ENCODE measurements around the gene TRPM3. TPM values are rescaled to one million over a fixed set of nuclear protein-coding genes. Genes with fewer than 3 reads are reported as not detected.

The TRPM3 gene
- total RNA-seq, 4 donors from 2014 or later: 0.27 to 1.2 (median 0.47) TPM; not detected in 1

DNA sequence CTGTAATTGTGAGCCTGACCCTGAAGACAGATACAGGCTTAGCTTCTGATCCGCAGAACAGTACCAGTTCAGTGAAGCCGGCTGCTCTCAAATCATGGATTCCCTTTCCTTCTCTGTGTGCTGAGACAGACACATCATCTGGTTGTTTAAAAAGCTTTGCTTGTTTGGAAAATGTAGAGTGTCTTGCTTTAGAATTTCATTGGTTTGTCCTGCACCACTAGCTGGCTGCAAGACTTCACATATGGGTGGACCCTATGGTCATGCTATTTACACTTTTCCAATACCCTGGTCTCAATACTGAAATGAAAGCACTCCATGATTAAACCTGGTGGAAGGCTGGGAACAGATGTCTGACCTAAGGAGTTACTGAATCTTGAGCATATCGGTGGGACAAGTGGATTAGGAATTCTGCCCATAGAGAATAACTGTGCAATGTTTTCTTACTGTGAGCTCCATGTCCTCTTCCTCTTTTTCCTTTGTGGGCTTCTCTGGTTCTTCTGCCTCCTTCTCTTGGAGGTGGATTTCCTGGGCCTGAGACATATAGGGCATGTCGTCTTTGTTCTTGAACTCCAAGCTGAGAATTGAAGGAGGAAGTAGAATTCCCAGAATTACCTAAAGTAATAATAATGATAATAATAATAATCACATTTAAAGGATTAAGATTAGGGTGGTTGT lies 505.8 kb downstream of the TRPM3 start:
- H3K27ac ChIP-seq: peak overlapping the region in 1 of 4 donors; percentile 11
- H3K4me1 ChIP-seq: peaks cover 0 to 34% (median 3%) of the 10 kb centered on the region in 3 donors
- H3K36me3 ChIP-seq: no peaks in the 10 kb centered on the region
- H3K27me3 ChIP-seq: no peaks in the 10 kb centered on the region
- no peaks in the 10 kb centered on the region for H3K9me3 ChIP-seq
- H3K4me3 ChIP-seq: no peak overlapping the region
- 48 to 61% methylated on average over 2 to 4 of the region's 4 CpGs for WGBS, 2 donors (ENCODE audit: low coverage in 1 of 2)
- TF ChIP-seq EP300 (IDR thresholded peaks at IDR 0.05): no peak
- TF ChIP-seq POLR2A (IDR thresholded peaks at IDR 0.05): no peak
- TF ChIP-seq, protein P1, sequence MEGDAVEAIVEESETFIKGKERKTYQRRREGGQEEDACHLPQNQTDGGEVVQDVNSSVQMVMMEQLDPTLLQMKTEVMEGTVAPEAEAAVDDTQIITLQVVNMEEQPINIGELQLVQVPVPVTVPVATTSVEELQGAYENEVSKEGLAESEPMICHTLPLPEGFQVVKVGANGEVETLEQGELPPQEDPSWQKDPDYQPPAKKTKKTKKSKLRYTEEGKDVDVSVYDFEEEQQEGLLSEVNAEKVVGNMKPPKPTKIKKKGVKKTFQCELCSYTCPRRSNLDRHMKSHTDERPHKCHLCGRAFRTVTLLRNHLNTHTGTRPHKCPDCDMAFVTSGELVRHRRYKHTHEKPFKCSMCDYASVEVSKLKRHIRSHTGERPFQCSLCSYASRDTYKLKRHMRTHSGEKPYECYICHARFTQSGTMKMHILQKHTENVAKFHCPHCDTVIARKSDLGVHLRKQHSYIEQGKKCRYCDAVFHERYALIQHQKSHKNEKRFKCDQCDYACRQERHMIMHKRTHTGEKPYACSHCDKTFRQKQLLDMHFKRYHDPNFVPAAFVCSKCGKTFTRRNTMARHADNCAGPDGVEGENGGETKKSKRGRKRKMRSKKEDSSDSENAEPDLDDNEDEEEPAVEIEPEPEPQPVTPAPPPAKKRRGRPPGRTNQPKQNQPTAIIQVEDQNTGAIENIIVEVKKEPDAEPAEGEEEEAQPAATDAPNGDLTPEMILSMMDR (IDR thresholded peaks at IDR 0.05): no peak
- no peak for TF ChIP-seq POLR2AphosphoS5 (IDR thresholded peaks at IDR 0.05)
- no peak for ATAC-seq

DNA sequence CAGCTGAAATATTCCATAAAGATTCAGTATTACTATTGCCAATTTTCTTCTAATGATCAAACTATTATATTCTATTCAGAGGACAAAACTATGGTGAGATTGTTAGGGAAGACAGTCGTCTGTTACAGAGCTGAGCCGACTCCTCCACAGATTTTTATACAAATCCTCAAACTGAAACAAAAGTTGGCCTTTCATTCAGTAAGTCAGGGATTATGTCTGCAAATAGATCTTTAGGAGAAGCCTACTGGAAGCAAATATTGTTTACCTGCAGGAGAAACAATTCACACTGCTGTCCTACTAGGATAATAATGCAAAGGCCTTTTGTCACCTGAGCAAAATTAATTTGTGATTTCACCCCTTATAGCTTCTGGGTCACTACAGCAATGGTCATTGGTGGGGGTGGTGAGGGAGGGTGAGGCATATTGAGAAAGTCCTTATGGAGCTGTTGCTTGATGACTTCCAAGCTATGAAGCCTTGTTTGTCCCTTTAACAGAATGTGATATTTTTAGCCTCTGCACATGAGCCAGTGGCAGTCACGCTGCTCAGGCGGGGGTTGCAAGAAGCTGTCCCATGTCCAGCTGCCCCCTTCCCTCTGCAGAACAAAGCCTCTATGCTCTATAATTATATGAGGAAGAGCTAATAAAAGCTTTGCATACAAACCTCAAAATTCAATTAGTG lies 506.5 kb downstream of the TRPM3 start:
- no peaks in the 10 kb centered on the region for H3K27me3 ChIP-seq
- TF ChIP-seq, protein P1 (IDR thresholded peaks at IDR 0.05): no peak
- TF ChIP-seq POLR2AphosphoS5 (IDR thresholded peaks at IDR 0.05) (no peak), EP300 (IDR thresholded peaks at IDR 0.05) (no peak), POLR2A (IDR thresholded peaks at IDR 0.05) (no peak)
- peaks cover 0 to 35% (median 3%) of the 10 kb centered on the region in 3 donors for H3K4me1 ChIP-seq
- H3K4me3 ChIP-seq: no peak overlapping the region
- peak; percentile 25 for ATAC-seq
- H3K9me3 ChIP-seq: no peaks in the 10 kb centered on the region
- peak overlapping the region in 1 of 4 donors; percentile 22 for H3K27ac ChIP-seq
- no peaks in the 10 kb centered on the region for H3K36me3 ChIP-seq
- WGBS, 2 donors (ENCODE audit: low coverage in 1 of 2): 10 to 31% methylated on average over 3 to 4 of the region's 4 CpGs

DNA sequence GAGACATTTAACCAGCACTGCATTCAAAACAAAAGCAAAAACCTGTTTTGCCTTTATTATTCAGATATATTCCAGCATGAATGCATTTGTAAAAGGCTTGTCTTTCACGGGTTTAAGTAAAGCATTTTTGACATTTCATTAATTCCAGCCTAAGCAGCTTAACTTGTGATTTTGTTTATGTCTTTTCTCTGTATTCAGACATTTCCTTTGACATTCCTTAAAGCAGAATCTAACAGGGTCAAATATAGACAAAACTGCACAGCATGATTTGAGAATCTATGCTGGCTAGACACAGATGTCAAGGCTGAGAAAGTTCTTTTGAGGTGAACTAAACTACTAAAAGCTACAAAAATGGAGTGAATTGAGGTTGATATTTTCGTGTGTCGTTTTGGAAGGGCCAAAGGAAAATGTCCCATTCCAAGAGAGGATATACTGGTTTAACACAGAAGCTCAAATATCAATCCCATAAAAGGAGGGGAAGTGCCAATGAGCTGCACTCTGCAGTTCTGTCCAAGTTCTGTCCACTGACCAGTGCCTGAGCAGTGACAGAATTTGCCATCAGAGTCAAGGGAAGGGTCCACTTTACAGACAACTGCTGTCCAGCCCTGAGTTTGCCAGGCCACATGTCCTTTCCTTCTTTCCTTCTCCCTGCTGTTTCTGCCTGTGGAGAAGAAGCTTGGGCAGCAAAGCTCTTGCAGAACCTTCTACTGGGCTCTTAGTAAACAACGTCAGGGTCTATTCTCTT lies 508.2 kb downstream of the TRPM3 start:
- no peaks in the 10 kb centered on the region for H3K36me3 ChIP-seq
- TF ChIP-seq, protein P1 (IDR thresholded peaks at IDR 0.05): no peak
- TF ChIP-seq EP300 (IDR thresholded peaks at IDR 0.05) (no peak), POLR2AphosphoS5 (IDR thresholded peaks at IDR 0.05) (no peak), POLR2A (IDR thresholded peaks at IDR 0.05) (no peak)
- H3K27me3 ChIP-seq: no peaks in the 10 kb centered on the region
- peaks cover 3 to 44% (median 5%) of the 10 kb centered on the region in 3 donors for H3K4me1 ChIP-seq
- no peak overlapping the region for H3K4me3 ChIP-seq
- H3K27ac ChIP-seq: peak overlapping the region in 1 of 4 donors; percentile 31
- 24 to 39% methylated on average over 3 to 4 of the region's 4 CpGs for WGBS, 2 donors (ENCODE audit: low coverage in 1 of 2)
- ATAC-seq: no peak
- H3K9me3 ChIP-seq: no peaks in the 10 kb centered on the region

DNA sequence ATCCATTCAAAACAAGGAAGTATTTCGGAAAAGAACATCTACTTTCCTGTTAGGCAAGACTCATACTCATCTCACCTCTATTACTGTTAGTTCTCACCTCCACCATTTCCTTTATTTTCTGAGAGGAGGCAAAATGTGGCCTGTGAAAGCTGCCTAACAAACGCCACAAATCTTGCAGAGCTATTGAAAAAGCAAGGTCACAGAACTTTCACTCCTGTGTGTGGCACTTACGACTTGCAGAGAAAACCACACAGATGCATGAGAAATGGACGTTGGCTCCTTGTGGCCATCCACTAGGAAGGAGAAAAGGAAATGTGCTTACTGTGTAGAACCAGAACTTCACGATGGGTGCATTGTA lies 511.2 kb downstream of the TRPM3 start:
- 90 to 93% methylated on average over 3 to 5 of the region's 5 CpGs for whole genome bisulfite sequencing, 2 donors (ENCODE audit: low coverage in 1 of 2)
- Histone ChIP-seq H3K9me3 (no peaks in the 10 kb centered on the region), H3K27ac (no peak overlapping the region), H3K4me1 (peaks cover under 1 to 34% (median 5%) of the 10 kb centered on the region in 3 donors), H3K36me3 (no peaks in the 10 kb centered on the region), H3K27me3 (no peaks in the 10 kb centered on the region), H3K4me3 (no peak overlapping the region)
- no peak for TF ChIP-seq EP300 (IDR thresholded peaks at IDR 0.05)
- no peak for TF ChIP-seq POLR2AphosphoS5 (IDR thresholded peaks at IDR 0.05)
- ATAC-seq: no peak

DNA sequence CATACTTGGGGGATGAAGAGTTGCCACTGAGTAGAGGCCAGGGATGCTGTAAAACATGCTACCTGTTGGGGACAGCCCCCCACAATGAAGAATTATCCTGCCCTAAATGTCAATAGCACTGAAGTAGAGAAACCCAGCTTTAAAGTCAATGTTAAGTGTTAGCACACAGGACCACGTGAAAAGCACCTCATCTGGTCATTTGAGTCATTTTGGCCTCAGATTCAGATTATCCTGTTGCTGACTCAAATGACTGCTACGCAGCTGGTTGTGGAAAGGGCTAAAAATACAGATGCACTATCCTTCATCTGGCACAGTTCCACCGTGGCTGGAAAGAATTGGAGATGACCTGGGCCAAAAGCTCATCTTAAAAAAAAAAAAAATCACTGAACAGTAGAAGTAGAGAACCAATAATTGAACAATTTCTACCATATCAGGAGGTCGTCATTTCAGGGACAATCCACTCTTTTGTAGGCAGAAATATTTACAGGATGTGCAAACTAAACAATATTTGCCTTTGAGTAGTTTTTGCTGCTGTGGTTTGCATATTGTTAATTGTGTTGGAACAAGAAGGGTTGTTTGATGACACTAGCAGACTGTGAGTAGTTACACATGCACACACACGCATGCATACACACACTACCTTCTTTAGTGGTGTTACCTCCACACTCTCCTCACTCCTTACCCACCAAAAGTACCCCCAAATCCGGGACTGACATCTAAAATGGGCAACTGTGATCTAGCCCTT lies 511.7 kb downstream of the TRPM3 start:
- peak; percentile 81 for ATAC-seq
- 23 to 30% methylated on average over 3 to 6 of the region's 6 CpGs for WGBS, 2 donors (ENCODE audit: low coverage in 1 of 2)
- peak overlapping the region in 2 of 4 donors; percentile 45 to 69 for H3K27ac ChIP-seq

More for the DNA sequence above, 511.7 kb downstream of the TRPM3 start:
- Histone ChIP-seq H3K27me3 (no peaks in the 10 kb centered on the region), H3K9me3 (no peaks in the 10 kb centered on the region), H3K4me1 (peaks cover 0 to 29% (median 5%) of the 10 kb centered on the region in 3 donors), H3K4me3 (no peak overlapping the region), H3K36me3 (no peaks in the 10 kb centered on the region)
- TF ChIP-seq POLR2AphosphoS5 (IDR thresholded peaks at IDR 0.05): peak; percentile 33
- TF ChIP-seq POLR2A (IDR thresholded peaks at IDR 0.05): no peak
